IPS DF 6.9 (cell line): ENCODE measurements around the gene TMEM35B.
"Not testable (repeated sequence)": the region's sequence is repeated elsewhere in the genome, so short reads cannot be mapped to it uniquely, and the experiment has no call there.

Experiments used
- DNase-seq: peaks from one replicate; pipeline ENCODE4 v3.0.0-alpha.2; 2013; ENCODE audit warnings: low read depth, low spot score
- H3K27ac ChIP-seq: one replicate; pipeline ENCODE4 v1.5.1; 2013; ENCODE audit warnings: low read length, control low read depth
- H3K27me3 ChIP-seq: 2 replicates; pipeline ENCODE4 v1.6.1; 2013; ENCODE audit warnings: mild to moderate bottlenecking, low read length; ENCODE audit not compliant: control insufficient read depth, insufficient read depth
- H3K36me3 ChIP-seq: 2 replicates; pipeline ENCODE4 v1.6.1; 2013; ENCODE audit warnings: low read length; ENCODE audit not compliant: control insufficient read depth, insufficient read depth
- H3K4me1 ChIP-seq: 2 replicates; pipeline ENCODE4 v1.6.1; 2013; ENCODE audit warnings: low read length; ENCODE audit not compliant: control insufficient read depth, insufficient read depth
- H3K4me3 ChIP-seq: 2 replicates; pipeline ENCODE4 v1.5.1; 2013; ENCODE audit warnings: mild to moderate bottlenecking, low read length
- H3K9me3 ChIP-seq: 2 replicates; pipeline ENCODE4 v1.6.1; 2013; ENCODE audit warnings: low read length, inconsistent platforms; ENCODE audit not compliant: control insufficient read depth, insufficient read depth
- WGBS: extraction: QIAGEN DNeasy Blood & Tissue Kit; methylation state at CpG from one replicate; pipeline ENCODE4 v1.1.7; 2013; ENCODE audit warnings: mixed read lengths, missing lambda C conversion rate; ENCODE audit not compliant: insufficient read length, insufficient coverage; 5-methylcytosine and 5-hydroxymethylcytosine counted together

TMEM35B gene

DNA sequence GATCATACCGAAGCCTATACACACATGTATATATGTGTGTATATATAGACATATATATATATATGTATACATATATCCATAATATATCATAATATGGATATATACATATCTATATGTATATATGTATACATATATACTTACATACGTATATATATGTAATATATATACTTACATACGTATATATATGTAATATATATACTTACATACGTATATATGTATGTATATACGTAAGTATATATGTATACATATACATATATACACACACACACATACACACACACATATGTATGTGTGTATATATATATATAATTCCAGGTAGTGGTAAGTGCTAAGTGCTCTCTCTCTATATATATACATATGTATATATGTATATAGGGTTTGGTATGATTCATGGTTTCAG lies 9.7 kb upstream of the TMEM35B start:
- Histone ChIP-seq H3K27me3 (no peaks in the 10 kb centered on the region), H3K4me3 (no peak overlapping the region), H3K9me3 (no peaks in the 10 kb centered on the region), H3K36me3 (no peaks in the 10 kb centered on the region), H3K4me1 (no peaks in the 10 kb centered on the region), H3K27ac (no peak overlapping the region)
- no peak for DNase-seq
- no CpG with 5 or more reads among the region's 5 CpGs for WGBS

DNA sequence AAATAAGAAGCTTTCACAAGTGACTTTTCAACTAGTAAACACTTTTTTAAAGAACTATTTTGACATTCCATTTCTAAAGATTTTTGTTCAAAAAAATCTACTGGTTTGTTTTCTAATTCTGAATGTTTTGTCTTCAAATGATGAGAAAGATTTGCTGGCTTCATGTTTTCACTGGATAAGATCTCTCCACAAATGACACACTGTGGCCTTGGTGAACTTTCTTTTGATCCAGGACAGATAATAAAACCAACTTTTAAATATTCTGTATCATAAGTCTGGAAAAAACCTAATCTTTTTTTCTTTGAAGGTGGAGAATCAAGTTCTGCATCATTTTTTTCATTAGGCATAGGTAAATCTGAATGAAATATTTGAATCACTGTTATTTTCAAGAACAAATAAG lies 3.4 kb upstream of the TMEM35B start:
- H3K9me3 ChIP-seq: no peaks in the 10 kb centered on the region
- H3K36me3 ChIP-seq: no peaks in the 10 kb centered on the region
- H3K4me1 ChIP-seq: no peaks in the 10 kb centered on the region
- no peaks in the 10 kb centered on the region for H3K27me3 ChIP-seq
- DNase-seq: no peak
- no peak overlapping the region for H3K4me3 ChIP-seq
- no peak overlapping the region for H3K27ac ChIP-seq

DNA sequence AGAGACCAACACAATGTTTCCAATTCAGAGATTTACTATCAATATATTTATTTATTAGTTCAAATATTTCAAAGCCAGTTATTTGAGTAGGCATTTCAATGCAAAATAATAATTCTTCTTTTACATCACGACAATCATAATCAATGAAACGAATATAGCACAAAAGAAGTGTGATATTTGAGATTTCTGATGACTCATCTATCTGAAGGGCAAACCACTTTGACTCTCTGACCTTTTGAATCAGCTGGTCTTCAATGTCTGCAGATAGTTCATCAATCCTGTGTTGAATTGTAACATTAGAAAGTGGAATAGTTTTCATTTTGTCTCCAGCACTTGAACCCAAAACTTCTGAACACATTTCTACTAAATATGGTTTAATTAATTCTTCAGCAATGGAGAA lies 3.0 kb upstream of the TMEM35B start:
- Histone ChIP-seq H3K36me3 (no peaks in the 10 kb centered on the region), H3K27me3 (no peaks in the 10 kb centered on the region), H3K9me3 (no peaks in the 10 kb centered on the region), H3K4me3 (no peak overlapping the region), H3K4me1 (no peaks in the 10 kb centered on the region), H3K27ac (no peak overlapping the region)
- DNase-seq: no peak
- no CpG with 5 or more reads among the region's 2 CpGs for WGBS

DNA sequence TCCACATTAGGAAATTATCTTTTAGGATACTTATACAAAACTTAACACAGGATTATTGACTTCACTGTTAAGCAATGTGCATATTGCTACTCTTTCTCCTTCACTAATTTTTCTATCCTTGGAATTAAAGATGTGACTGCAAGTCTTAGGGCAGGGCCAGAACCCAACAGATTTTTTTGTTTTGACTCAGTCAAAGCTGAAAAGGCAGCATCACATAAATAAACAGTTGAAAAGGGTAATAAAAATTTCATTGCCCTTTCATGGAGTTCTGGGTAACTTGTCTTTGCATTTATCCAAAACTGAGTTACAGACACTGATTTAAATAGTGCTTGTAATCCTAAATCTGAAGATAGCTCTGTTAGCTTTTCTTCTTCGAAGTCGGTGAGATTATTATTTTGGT lies 1.9 kb upstream of the TMEM35B start:
- Histone ChIP-seq H3K4me3 (no peak overlapping the region), H3K36me3 (no peaks in the 10 kb centered on the region), H3K27me3 (no peaks in the 10 kb centered on the region), H3K4me1 (no peaks in the 10 kb centered on the region), H3K27ac (no peak overlapping the region), H3K9me3 (no peaks in the 10 kb centered on the region)
- whole genome bisulfite sequencing: no CpG with 5 or more reads among the region's 2 CpGs
- no peak for DNase-seq

DNA sequence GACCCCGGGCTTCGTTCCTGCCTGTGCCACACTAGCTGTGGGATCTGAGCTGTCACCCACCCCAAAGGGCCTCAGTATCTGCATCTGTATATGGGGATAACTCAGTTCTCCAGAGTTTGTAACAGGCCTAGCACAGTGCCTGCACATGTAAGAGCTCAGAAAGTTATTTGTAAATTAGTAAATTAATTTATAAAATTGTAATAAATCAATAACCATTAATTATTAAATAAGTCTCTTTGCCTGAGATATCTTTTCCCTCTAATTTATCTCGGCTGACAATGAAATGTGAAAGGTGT lies 410 bp upstream of the TMEM35B start:
- not testable (repeated sequence) for H3K36me3 ChIP-seq

DNA sequence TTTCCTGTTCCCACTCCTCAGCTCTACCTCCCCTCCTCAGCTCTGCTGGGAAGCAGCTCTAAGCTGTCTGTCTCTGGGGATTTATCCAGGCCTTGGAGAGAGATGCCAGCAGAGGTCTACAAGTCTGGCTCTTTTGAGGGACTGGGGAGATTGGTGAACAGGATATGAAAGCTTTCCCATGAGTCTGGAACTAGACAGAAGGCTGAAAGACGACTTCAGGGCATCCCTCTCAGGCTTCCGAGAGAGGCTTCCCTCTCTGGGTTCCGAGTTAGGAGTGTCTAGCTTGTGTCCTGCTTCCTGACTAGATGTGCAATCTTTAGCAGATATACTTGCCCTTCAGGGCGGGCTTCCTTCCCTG lies 733 bp downstream of the TMEM35B start:
- no peaks in the 10 kb centered on the region for H3K27me3 ChIP-seq
- H3K4me1 ChIP-seq: no peaks in the 10 kb centered on the region
- DNase-seq: no peak
- no peak overlapping the region for H3K27ac ChIP-seq
- WGBS: no CpG with 5 or more reads among the region's 4 CpGs
- no peaks in the 10 kb centered on the region for H3K9me3 ChIP-seq
- H3K36me3 ChIP-seq: no peaks in the 10 kb centered on the region
- peak overlapping the region; percentile 96; the same call in 1 of the 2 replicates for H3K4me3 ChIP-seq

More for the DNA sequence above, 410 bp upstream of the TMEM35B start:
- not testable (repeated sequence) for H3K27me3 ChIP-seq, H3K27ac ChIP-seq, H3K4me1 ChIP-seq, H3K9me3 ChIP-seq, DNase-seq
- WGBS: no CpG with 5 or more reads among the region's 3 CpGs
- H3K4me3 ChIP-seq: peak overlapping the region; percentile 96

DNA sequence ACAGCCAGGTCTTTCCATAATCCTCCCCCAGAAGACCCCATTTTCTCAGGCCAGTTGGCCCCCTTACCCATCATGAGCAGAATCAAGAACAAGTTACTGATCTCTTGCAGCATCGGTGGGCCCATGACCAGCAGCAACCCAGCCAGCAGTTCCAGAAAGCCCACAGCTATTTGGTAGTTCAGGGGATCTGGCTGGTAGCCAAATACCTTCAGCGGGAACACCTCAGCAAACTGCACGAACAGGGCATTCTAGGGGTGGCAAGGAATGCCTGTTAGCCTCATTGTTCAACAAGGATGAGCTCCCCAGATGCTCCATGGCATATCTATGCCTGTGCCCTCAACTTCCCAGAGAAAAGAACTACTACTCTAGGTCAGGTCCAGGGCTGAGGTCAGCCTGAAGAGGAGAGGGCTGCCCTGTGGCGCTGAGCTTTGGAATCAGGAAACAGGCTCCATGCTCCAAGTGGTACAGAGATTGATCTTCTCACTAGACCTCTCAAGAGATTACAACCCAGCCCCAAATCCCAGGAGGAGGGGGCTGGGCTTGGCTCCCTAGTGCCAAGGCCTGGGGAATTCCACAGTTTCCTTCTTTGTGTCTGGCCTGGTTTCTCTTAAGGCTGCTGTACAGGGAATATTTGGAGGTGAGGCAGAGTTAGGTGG lies 1.3 kb downstream of the TMEM35B start:
- Histone ChIP-seq H3K36me3 (no peaks in the 10 kb centered on the region), H3K27ac (no peak overlapping the region), H3K4me1 (no peaks in the 10 kb centered on the region), H3K27me3 (no peaks in the 10 kb centered on the region), H3K9me3 (no peaks in the 10 kb centered on the region), H3K4me3 (no peak overlapping the region)
- WGBS: no CpG with 5 or more reads among the region's 4 CpGs
- no peak for DNase-seq

DNA sequence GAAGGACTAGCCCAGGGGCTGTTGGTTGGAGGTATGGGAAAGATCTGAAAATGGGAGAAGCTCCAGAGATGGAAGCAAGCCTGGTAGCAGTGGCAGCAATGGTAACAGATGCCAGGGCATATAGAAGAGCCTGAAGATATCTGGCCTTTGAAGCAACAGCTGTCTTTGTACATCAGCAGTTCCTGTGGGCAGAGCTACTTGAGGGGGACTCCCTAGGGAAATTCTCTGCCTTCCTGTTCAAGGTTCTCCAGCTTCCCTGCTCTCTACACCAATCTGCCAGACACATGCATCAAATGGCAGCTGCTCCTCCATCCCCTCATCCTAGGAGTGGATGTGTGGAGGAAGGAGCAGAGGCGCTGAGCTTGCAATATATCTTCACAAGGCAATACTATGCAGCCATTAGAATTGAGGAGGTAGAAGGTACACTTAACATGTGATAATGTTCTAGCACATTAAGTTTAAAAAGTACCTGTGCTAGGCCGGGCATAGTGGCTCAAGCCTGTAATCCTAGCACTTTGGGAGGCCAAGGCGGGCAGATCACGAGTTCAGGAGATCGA lies 2.2 kb downstream of the TMEM35B start:
- no peak overlapping the region for H3K4me3 ChIP-seq
- no peak overlapping the region for H3K27ac ChIP-seq

DNA sequence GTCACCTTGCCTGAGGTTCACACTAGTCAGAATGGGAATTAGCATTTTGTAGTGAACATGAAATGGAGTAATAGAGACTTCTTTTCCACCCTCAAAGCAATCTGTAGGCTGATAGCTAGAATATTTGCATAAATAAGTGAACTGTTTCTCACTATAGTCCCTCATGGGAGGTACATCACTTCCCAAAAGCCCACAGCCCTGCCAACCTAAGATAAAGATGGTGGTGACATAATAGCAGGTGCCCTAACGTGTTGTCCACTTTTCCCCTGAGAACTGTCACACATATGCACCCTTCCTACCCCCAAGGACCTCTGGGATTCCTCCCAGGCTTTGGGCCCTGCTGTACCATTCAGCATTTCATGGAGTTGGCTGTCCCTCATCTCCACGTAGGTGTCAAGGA lies 4.4 kb downstream of the TMEM35B start:
- no peaks in the 10 kb centered on the region for H3K9me3 ChIP-seq
- WGBS: no CpG with 5 or more reads among the region's 2 CpGs
- peaks cover 1% of the 10 kb centered on the region; the same call in 1 of the 2 replicates for H3K4me1 ChIP-seq
- no peak overlapping the region for H3K27ac ChIP-seq
- H3K36me3 ChIP-seq: no peaks in the 10 kb centered on the region; the same call in 1 of the 2 replicates
- H3K27me3 ChIP-seq: no peaks in the 10 kb centered on the region
- no peak for DNase-seq
- H3K4me3 ChIP-seq: no peak overlapping the region

More for the DNA sequence above, 2.2 kb downstream of the TMEM35B start:
- no peak for DNase-seq
- no peaks in the 10 kb centered on the region for H3K27me3 ChIP-seq
- no CpG with 5 or more reads among the region's 5 CpGs for WGBS
- no peaks in the 10 kb centered on the region for H3K36me3 ChIP-seq
- H3K9me3 ChIP-seq: no peaks in the 10 kb centered on the region
- H3K4me1 ChIP-seq: no peaks in the 10 kb centered on the region

DNA sequence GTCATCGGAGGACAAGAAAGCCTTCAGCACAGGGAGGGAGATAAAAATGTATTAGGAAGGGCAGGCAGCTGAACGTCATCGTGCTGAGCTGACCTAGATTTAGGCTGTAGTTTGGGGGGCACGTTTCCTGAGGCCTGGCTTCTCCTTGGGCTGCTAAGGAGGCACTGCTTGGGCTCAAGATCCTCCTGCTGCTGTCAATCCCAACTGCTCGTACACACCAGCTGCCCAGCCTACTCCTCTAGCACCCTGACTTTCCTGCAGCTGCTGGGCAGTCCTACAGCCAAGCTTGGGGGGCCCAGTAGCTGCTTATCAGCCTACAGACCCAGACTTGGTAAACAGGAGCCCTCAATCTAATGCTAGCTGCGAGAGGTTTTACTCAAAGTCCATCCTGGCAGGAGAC lies 6.2 kb downstream of the TMEM35B start:
- H3K4me1 ChIP-seq: peaks cover 1% of the 10 kb centered on the region; the same call in 1 of the 2 replicates
- H3K4me3 ChIP-seq: no peak overlapping the region
- no CpG with 5 or more reads among the region's 6 CpGs for WGBS
- no peaks in the 10 kb centered on the region for H3K27me3 ChIP-seq
- H3K36me3 ChIP-seq: no peaks in the 10 kb centered on the region; the same call in 1 of the 2 replicates
- no peak for DNase-seq
- no peaks in the 10 kb centered on the region for H3K9me3 ChIP-seq
- no peak overlapping the region for H3K27ac ChIP-seq

DNA sequence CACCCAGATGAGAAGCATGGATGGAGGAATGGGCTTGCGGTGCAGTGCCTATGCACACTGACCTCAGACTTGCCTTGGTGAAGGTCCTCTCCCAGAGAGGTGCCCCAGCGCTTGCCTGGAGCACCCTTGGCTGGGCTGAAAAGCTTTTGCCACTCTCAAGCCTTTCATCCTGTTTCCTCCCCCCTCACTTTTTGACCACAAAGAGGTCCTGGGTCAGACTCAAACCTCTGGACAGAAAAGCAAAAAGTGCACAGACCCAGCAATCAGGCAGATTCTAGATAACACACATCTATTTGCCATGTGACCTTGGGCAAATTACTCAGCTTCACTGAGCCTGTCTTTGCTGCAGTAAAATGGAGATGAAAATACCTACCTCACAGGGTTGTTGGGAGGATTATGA lies 7.3 kb downstream of the TMEM35B start:
- no peak for DNase-seq
- Histone ChIP-seq H3K9me3 (no peaks in the 10 kb centered on the region), H3K27me3 (no peaks in the 10 kb centered on the region), H3K36me3 (no peaks in the 10 kb centered on the region; the same call in 1 of the 2 replicates), H3K4me3 (no peak overlapping the region), H3K27ac (no peak overlapping the region), H3K4me1 (peaks cover 1% of the 10 kb centered on the region; the same call in 1 of the 2 replicates)
- WGBS: no CpG with 5 or more reads among the region's 2 CpGs
